ENCODE data around the gene IGF1R.

- TF ChIP-seq CTCF (IDR thresholded peaks at IDR 0.05) (no peak), POLR2A (IDR thresholded peaks at IDR 0.05) (no peak)
These were observed 304.1 kb downstream of the IGF1R start for GRCh38 chr15:98952381-98952803.
